H9 (cell line): Measurements from ENCODE around the gene NPIPA5. TPM values are rescaled to one million over a fixed set of nuclear protein-coding genes. Genes with fewer than 3 reads are reported as not detected.
"Not testable (repeated sequence)": the region's sequence is repeated elsewhere in the genome, so short reads cannot be mapped to it uniquely, and the experiment has no call there.

Source experiments
- DNase-seq: peaks from one replicate; pipeline ENCODE4 v3.0.0-alpha.2; 2017
- H2AFZ ChIP-seq: one replicate; pipeline ENCODE4 v1.6.1; 2013; ENCODE audit warnings: mild to moderate bottlenecking, low read length, control low read depth, moderate library complexity
- H2AK5ac ChIP-seq: 2 replicates; pipeline ENCODE4 v1.6.1; 2013; ENCODE audit warnings: low read length, control low read depth, mixed read lengths; ENCODE audit not compliant: insufficient read length
- H2BK120ac ChIP-seq: one replicate; pipeline ENCODE4 v1.6.1; 2013; ENCODE audit warnings: low read depth, mild to moderate bottlenecking, low read length, control low read depth, inconsistent platforms; ENCODE audit not compliant: poor library complexity, severe bottlenecking
- H2BK12ac ChIP-seq: 2 replicates; pipeline ENCODE4 v1.6.1; 2013; ENCODE audit warnings: low read length, control low read depth, mixed read lengths, low read depth; ENCODE audit not compliant: insufficient read length
- H2BK15ac ChIP-seq: 2 replicates; pipeline ENCODE4 v1.6.1; 2013; ENCODE audit warnings: low read depth, low read length, control low read depth
- H2BK20ac ChIP-seq: one replicate; pipeline ENCODE4 v1.6.1; 2013; ENCODE audit warnings: low read depth, mild to moderate bottlenecking, low read length, control low read depth, inconsistent platforms; ENCODE audit not compliant: poor library complexity, severe bottlenecking
- H2BK5ac ChIP-seq: 2 replicates; pipeline ENCODE4 v1.6.1; 2013; ENCODE audit warnings: low read length, control low read depth, mixed read lengths; ENCODE audit not compliant: insufficient read length
- H3K14ac ChIP-seq: 2 replicates; pipeline ENCODE4 v1.6.1; 2013; ENCODE audit warnings: low read length, control low read depth; ENCODE audit not compliant: insufficient read depth
- H3K18ac ChIP-seq: 2 replicates; pipeline ENCODE4 v1.6.1; 2013; ENCODE audit warnings: low read depth, mild to moderate bottlenecking, mixed read lengths, low read length, control low read depth; ENCODE audit not compliant: insufficient read length
- H3K23ac ChIP-seq: 2 replicates; pipeline ENCODE4 v1.6.1; 2013; ENCODE audit warnings: low read length, control low read depth, mixed read lengths, low read depth; ENCODE audit not compliant: insufficient read length
- H3K23me2 ChIP-seq: 2 replicates; pipeline ENCODE4 v1.6.1; 2013; ENCODE audit warnings: low read depth, mild to moderate bottlenecking, mixed read lengths, low read length, control low read depth; ENCODE audit not compliant: insufficient read length, poor library complexity, severe bottlenecking
- H3K27ac ChIP-seq: 2 replicates; pipeline ENCODE4 v1.5.1; 2013; ENCODE audit warnings: low read length, control low read depth, mixed read lengths, low read depth; ENCODE audit not compliant: insufficient read length
- H3K27me3 ChIP-seq: 2 replicates; pipeline ENCODE4 v1.6.1; 2013; ENCODE audit warnings: low read length, control low read depth, inconsistent platforms; ENCODE audit not compliant: insufficient read depth
- H3K4ac ChIP-seq: 2 replicates; pipeline ENCODE4 v1.6.1; 2013; ENCODE audit warnings: low read depth, mild to moderate bottlenecking, control low read depth, inconsistent platforms, low read length, moderate library complexity
- H3K4me1 ChIP-seq: 2 replicates; pipeline ENCODE4 v1.6.1; 2013; ENCODE audit warnings: low read length, control low read depth, inconsistent platforms; ENCODE audit not compliant: insufficient read depth
- H3K4me2 ChIP-seq: 2 replicates; pipeline ENCODE4 v1.6.1; 2013; ENCODE audit warnings: low read length, control low read depth, mixed read lengths; ENCODE audit not compliant: insufficient read length, insufficient read depth
- H3K56ac ChIP-seq: 2 replicates; pipeline ENCODE4 v1.6.1; 2013; ENCODE audit warnings: low read depth, mild to moderate bottlenecking, mixed read lengths, low read length, control low read depth; ENCODE audit not compliant: insufficient read length
- H3K79me1 ChIP-seq: 2 replicates; pipeline ENCODE4 v1.6.1; 2013; ENCODE audit warnings: low read depth, mild to moderate bottlenecking, moderate library complexity, low read length, control low read depth, inconsistent platforms; ENCODE audit not compliant: insufficient read depth, poor library complexity, severe bottlenecking
- H3K79me2 ChIP-seq: 2 replicates; pipeline ENCODE4 v1.6.1; 2013; ENCODE audit warnings: low read length, control low read depth, inconsistent platforms; ENCODE audit not compliant: insufficient read depth
- H3K9ac ChIP-seq: 2 replicates; pipeline ENCODE4 v1.6.1; 2013; ENCODE audit warnings: low read length, control low read depth, mixed read lengths; ENCODE audit not compliant: insufficient read length; ENCODE audit errors: extremely low read depth
- H3K9me3 ChIP-seq: one replicate; pipeline ENCODE4 v1.6.1; 2013; ENCODE audit warnings: low read depth, low read length, inconsistent platforms; ENCODE audit not compliant: control insufficient read depth
- H3T11ph ChIP-seq: one replicate; pipeline ENCODE4 v1.6.1; 2013; ENCODE audit warnings: mild to moderate bottlenecking, low read length, control low read depth, inconsistent platforms
- H4K20me1 ChIP-seq: one replicate; pipeline ENCODE4 v1.6.1; 2013; ENCODE audit not compliant: control insufficient read depth, insufficient read length, insufficient read depth
- H4K5ac ChIP-seq: 2 replicates; pipeline ENCODE4 v1.6.1; 2013; ENCODE audit warnings: low read depth, mild to moderate bottlenecking, mixed read lengths, low read length, control low read depth; ENCODE audit not compliant: insufficient read length
- H4K8ac ChIP-seq: replicated peaks from 2 replicates; pipeline ENCODE4 v1.6.1; 2013; ENCODE audit warnings: low read length, control low read depth, mixed read lengths, low read depth; ENCODE audit not compliant: insufficient read length
- H4K91ac ChIP-seq: 2 replicates; pipeline ENCODE4 v1.6.1; 2013; ENCODE audit warnings: low read depth, mild to moderate bottlenecking, moderate library complexity, mixed read lengths, low read length, control low read depth; ENCODE audit not compliant: insufficient read length
- H3K27ac Mint-ChIP-seq, 3 experiments: 2 replicates in 2 of 3; 3 replicates in 1 of 3; pipeline ENCODE4 v1.8.0; 2020 to 2021; ENCODE audit warnings: mixed read lengths in 3 of 3, mild to moderate bottlenecking in 1 of 3, moderate library complexity in 1 of 3
- H3K27me3 Mint-ChIP-seq: 2 replicates; pipeline ENCODE4 v1.8.0; 2021; ENCODE audit warnings: low read depth, mild to moderate bottlenecking, moderate library complexity, mixed read lengths
- H3K36me3 Mint-ChIP-seq, 3 experiments: 2 replicates in 2 of 3; 3 replicates in 1 of 3; pipeline ENCODE4 v1.8.0; 2020 to 2021; ENCODE audit warnings: low read depth in 3 of 3, mixed read lengths in 3 of 3; ENCODE audit not compliant: insufficient read depth in 1 of 3
- H3K4me1 Mint-ChIP-seq, 2 experiments: 2 replicates each; pipeline ENCODE4 v1.8.0; 2020; ENCODE audit warnings: mixed read lengths in 2 of 2
- H3K4me3 Mint-ChIP-seq, 2 experiments: 2 replicates in 1 of 2; 3 replicates in 1 of 2; pipeline ENCODE4 v1.8.0; 2020 to 2021; ENCODE audit warnings: mild to moderate bottlenecking in 2 of 2, mixed read lengths in 2 of 2, moderate library complexity in 1 of 2
- H3K9me3 Mint-ChIP-seq, 2 experiments: 2 replicates in 1 of 2; 3 replicates in 1 of 2; pipeline ENCODE4 v1.8.0; 2020; ENCODE audit warnings: mild to moderate bottlenecking in 2 of 2, mixed read lengths in 2 of 2, moderate library complexity in 1 of 2
- WGBS: extraction: QIAGEN DNeasy Blood & Tissue Kit; methylation state at CpG from one replicate; pipeline ENCODE4 v1.1.7; 2013; ENCODE audit warnings: missing lambda C conversion rate, low lambda C conversion rate, mixed read lengths; ENCODE audit not compliant: insufficient read length; ENCODE audit errors: extremely low coverage; 5-methylcytosine and 5-hydroxymethylcytosine counted together
- total RNA-seq: library from RNA; stranded (reverse); gene quantifications from 2 replicates; pipeline ENCODE4 v1.2.1, GENCODE V29; 2021

Gene NPIPA5
- total RNA-seq, 1 experiment from 2014 or later, result 5.2 TPM

GRCh38 chr16:15354846-15355245 is 23.2 kb downstream of the NPIPA5 start:
- H3K14ac ChIP-seq, H3K56ac ChIP-seq, H3K79me2 ChIP-seq, H3K4me2 ChIP-seq, H3K27ac ChIP-seq, H3T11ph ChIP-seq, H3K27me3 ChIP-seq, H3K4me3 Mint-ChIP-seq, H4K5ac ChIP-seq, H3K23ac ChIP-seq, H4K8ac ChIP-seq, H2AK5ac ChIP-seq, H2BK20ac ChIP-seq, H3K18ac ChIP-seq, H3K27me3 Mint-ChIP-seq, H2BK5ac ChIP-seq, H3K4me1 Mint-ChIP-seq, H3K9me3 Mint-ChIP-seq, H3K4ac ChIP-seq, H3K4me1 ChIP-seq, H3K36me3 Mint-ChIP-seq, H2BK12ac ChIP-seq, H3K79me1 ChIP-seq, H2AFZ ChIP-seq, H2BK120ac ChIP-seq, H4K91ac ChIP-seq, H3K27ac Mint-ChIP-seq, H3K23me2 ChIP-seq, H4K20me1 ChIP-seq, H3K9me3 ChIP-seq, H2BK15ac ChIP-seq, H3K9ac ChIP-seq, DNase-seq: not testable (repeated sequence)
- no CpG with 5 or more reads among the region's 2 CpGs for WGBS

DNA sequence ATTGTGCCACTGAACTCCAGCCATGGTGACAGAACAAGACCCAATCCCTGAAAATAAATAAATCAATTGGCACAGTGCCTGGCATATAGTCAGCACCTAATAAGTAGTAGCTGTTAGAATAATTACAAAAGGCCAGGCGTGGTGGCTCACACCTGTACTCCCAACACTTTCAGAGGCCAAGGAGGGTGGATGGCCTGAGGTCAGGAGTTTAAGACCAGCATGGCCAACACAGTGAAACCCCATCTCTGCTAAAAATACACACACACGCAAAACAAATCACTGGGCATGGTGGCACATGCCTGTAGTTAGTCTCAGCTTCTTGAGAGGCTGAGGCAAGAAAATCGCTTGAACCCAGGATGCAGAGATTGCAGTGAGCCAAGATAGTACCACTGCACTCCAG is 25.2 kb downstream of the NPIPA5 start:
- not testable (repeated sequence) for H3K23ac ChIP-seq, H3K56ac ChIP-seq, H3K79me1 ChIP-seq, H2BK120ac ChIP-seq, H3K27me3 ChIP-seq, H2AFZ ChIP-seq, H3K79me2 ChIP-seq, H4K91ac ChIP-seq, H3K14ac ChIP-seq, H3T11ph ChIP-seq, H3K27ac Mint-ChIP-seq, H3K9me3 ChIP-seq, H3K27me3 Mint-ChIP-seq, H3K9ac ChIP-seq, H4K5ac ChIP-seq, H3K36me3 Mint-ChIP-seq, H3K18ac ChIP-seq, H3K9me3 Mint-ChIP-seq, H3K4me3 Mint-ChIP-seq, H3K27ac ChIP-seq, H3K4me1 ChIP-seq, H3K4me1 Mint-ChIP-seq, H2BK20ac ChIP-seq, H2BK12ac ChIP-seq, H3K4ac ChIP-seq, H2AK5ac ChIP-seq, H2BK15ac ChIP-seq, H3K23me2 ChIP-seq, H2BK5ac ChIP-seq, H4K8ac ChIP-seq, H3K4me2 ChIP-seq, H4K20me1 ChIP-seq, DNase-seq
- WGBS, result no CpG with 5 or more reads among the region's 3 CpGs
